Fibroblast of villous mesenchyme (primary cell): Measurements from ENCODE around the gene THSD4. TPM values are rescaled to one million over a fixed set of nuclear protein-coding genes. Genes with fewer than 3 reads are reported as not detected.

Source experiments
- DNase-seq: peaks from one replicate; pipeline ENCODE4 v3.0.0-alpha.2; 2010; ENCODE audit warnings: low read depth
- H3K4me3 ChIP-seq: 2 replicates; pipeline ENCODE4 v1.5.1; 2011; ENCODE audit warnings: low read depth, mild to moderate bottlenecking, low read length
- total RNA-seq: library from RNA; depleted of rRNA; stranded (reverse); fragments of >200 nt; gene quantifications from 2 replicates; pipeline ENCODE4 v1.2.3, GENCODE V29; 2012
- TF ChIP-seq, protein P1 (sequence below): IDR thresholded peaks from 2 replicates; pipeline ENCODE4 v1.5.1; 2012; ENCODE audit warnings: low read depth, mild to moderate bottlenecking, low read length; ENCODE audit not compliant: insufficient read depth

The THSD4 gene
- total RNA-seq, 1 donor: 76.4 TPM

- no peak for DNase-seq
- TF ChIP-seq, protein P1, sequence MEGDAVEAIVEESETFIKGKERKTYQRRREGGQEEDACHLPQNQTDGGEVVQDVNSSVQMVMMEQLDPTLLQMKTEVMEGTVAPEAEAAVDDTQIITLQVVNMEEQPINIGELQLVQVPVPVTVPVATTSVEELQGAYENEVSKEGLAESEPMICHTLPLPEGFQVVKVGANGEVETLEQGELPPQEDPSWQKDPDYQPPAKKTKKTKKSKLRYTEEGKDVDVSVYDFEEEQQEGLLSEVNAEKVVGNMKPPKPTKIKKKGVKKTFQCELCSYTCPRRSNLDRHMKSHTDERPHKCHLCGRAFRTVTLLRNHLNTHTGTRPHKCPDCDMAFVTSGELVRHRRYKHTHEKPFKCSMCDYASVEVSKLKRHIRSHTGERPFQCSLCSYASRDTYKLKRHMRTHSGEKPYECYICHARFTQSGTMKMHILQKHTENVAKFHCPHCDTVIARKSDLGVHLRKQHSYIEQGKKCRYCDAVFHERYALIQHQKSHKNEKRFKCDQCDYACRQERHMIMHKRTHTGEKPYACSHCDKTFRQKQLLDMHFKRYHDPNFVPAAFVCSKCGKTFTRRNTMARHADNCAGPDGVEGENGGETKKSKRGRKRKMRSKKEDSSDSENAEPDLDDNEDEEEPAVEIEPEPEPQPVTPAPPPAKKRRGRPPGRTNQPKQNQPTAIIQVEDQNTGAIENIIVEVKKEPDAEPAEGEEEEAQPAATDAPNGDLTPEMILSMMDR: no peak
Observed at GRCh38 chr15:71773206-71773859, 658.1 kb downstream of the THSD4 start.

GRCh38 chr15:71775856-71776255, 660.6 kb downstream of the THSD4 start:
- no peak for DNase-seq
- H3K4me3 ChIP-seq: no peak overlapping the region
- TF ChIP-seq, protein P1: no peak

More at GRCh38 chr15:71773206-71773859, 658.1 kb downstream of the THSD4 start:
- no peak overlapping the region for H3K4me3 ChIP-seq

DNA sequence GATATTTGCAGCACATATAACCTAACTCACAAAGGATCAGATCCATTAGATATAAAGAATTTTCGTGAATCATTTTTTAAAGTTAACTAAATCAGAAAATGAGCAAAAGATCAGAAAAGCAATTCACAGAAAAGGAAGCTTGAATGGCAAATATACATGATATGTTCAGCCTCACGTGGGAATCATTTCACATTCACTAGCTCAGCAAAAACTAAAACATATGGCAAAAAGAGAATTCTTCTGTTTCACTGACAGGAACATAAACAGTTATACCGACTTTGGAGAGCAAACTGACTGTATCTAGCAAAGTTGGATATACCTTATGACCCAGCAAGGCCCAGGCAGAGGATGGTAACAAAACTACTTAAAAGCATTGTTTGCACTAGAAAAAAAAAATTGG, 661.0 kb downstream of the THSD4 start:
- TF ChIP-seq, protein P1: no peak
- DNase-seq: no peak
- H3K4me3 ChIP-seq: no peak overlapping the region

- no peak for DNase-seq
- H3K4me3 ChIP-seq: no peak overlapping the region
- TF ChIP-seq, protein P1: no peak
Observed at GRCh38 chr15:71777216-71777943, 662.1 kb downstream of the THSD4 start.

GRCh38 chr15:71779073-71779797, 664.0 kb downstream of the THSD4 start:
- no peak for DNase-seq

GRCh38 chr15:71780115-71780976, 665.1 kb downstream of the THSD4 start:
- peak; percentile 83 for DNase-seq
- H3K4me3 ChIP-seq: no peak overlapping the region
- TF ChIP-seq, protein P1: peak; percentile 77

More at GRCh38 chr15:71779073-71779797, 664.0 kb downstream of the THSD4 start:
- H3K4me3 ChIP-seq: no peak overlapping the region
- TF ChIP-seq, protein P1: no peak
